GM12878 (cell line): ENCODE results near the gene ZBTB9. TPM values are rescaled to one million over a fixed set of nuclear protein-coding genes. Genes with fewer than 3 reads are reported as not detected.

Experiments
- BCLAF1 ChIP-seq: fragments of 450-650 bp; IDR thresholded peaks from 2 replicates; pipeline ENCODE4 v1.6.1; 2017; ENCODE audit warnings: antibody characterized with exemption, mild to moderate bottlenecking, moderate library complexity
- BRCA1 ChIP-seq: IDR thresholded peaks from 2 replicates; pipeline ENCODE4 v1.6.1; 2011; ENCODE audit warnings: low read depth, low read length, improper control_type of control experiment
- CBFB ChIP-seq: IDR thresholded peaks from 2 replicates; pipeline ENCODE4 v1.6.1; 2016; ENCODE audit warnings: antibody characterized with exemption, low read depth
- CHD2 ChIP-seq: IDR thresholded peaks from 2 replicates; pipeline ENCODE4 v1.6.1; 2011; ENCODE audit warnings: low read depth, low read length, improper control_type of control experiment, borderline replicate concordance
- DPF2 ChIP-seq: fragments of 450-650 bp; IDR thresholded peaks from 2 replicates; pipeline ENCODE4 v1.6.1; 2017; ENCODE audit warnings: mild to moderate bottlenecking
- FOXK2 ChIP-seq: fragments of 450-650 bp; IDR thresholded peaks from 2 replicates; pipeline ENCODE4 v1.6.1; 2017; ENCODE audit warnings: mild to moderate bottlenecking, moderate library complexity
- HCFC1 ChIP-seq: fragments of 150-350 bp; IDR thresholded peaks from 2 replicates; pipeline ENCODE4 v1.6.1; 2014; ENCODE audit warnings: low read length
- IRF3 ChIP-seq: fragments of 450-650 bp; IDR thresholded peaks from 2 replicates; pipeline ENCODE4 v1.6.1; 2014; ENCODE audit warnings: mild to moderate bottlenecking
- LARP7 ChIP-seq: fragments of 450-650 bp; IDR thresholded peaks from 2 replicates; pipeline ENCODE4 v1.6.1; 2017; ENCODE audit warnings: mild to moderate bottlenecking
- MXI1 ChIP-seq: fragments of 150-350 bp; IDR thresholded peaks from 2 replicates; pipeline ENCODE4 v1.6.1; 2011; ENCODE audit warnings: low read depth, mild to moderate bottlenecking, inconsistent platforms, low read length, improper control_type of control experiment
- NFYA ChIP-seq: IDR thresholded peaks from 2 replicates; pipeline ENCODE4 v1.6.1; 2011; ENCODE audit warnings: low read depth, mild to moderate bottlenecking, low read length, improper control_type of control experiment, borderline replicate concordance
- RBBP5 ChIP-seq: fragments of 200-600 bp; sonication (generic); conservative IDR thresholded peaks from 2 replicates; pipeline ENCODE4 v1.6.1; 2016
- RFX5 ChIP-seq: IDR thresholded peaks from 2 replicates; pipeline ENCODE4 v1.6.1; 2011; ENCODE audit warnings: low read depth, low read length, improper control_type of control experiment
- SMAD1 ChIP-seq: fragments of 450-650 bp; IDR thresholded peaks from 2 replicates; pipeline ENCODE4 v1.6.1; 2018; ENCODE audit warnings: mild to moderate bottlenecking, low read depth; ENCODE audit not compliant: partially characterized antibody
- SREBF1 ChIP-seq: IDR thresholded peaks from 2 replicates; pipeline ENCODE4 v1.6.1; 2012; ENCODE audit warnings: mild to moderate bottlenecking, low read length
- SRF ChIP-seq, 2 experiments: IDR thresholded peaks; 2 replicates each; pipeline ENCODE4 v1.6.1; 2011; ENCODE audit warnings: low read depth in 2 of 2, low read length in 2 of 2, mild to moderate bottlenecking in 1 of 2, moderate library complexity in 1 of 2
- STAT3 ChIP-seq: IDR thresholded peaks from 2 replicates; pipeline ENCODE4 v1.6.1; 2011; ENCODE audit warnings: low read depth, low read length, improper control_type of control experiment
- SUZ12 ChIP-seq: fragments of 200-600 bp; sonication (generic); IDR thresholded peaks from one replicate; pipeline ENCODE4 v1.6.1; 2018; ENCODE audit warnings: antibody characterized with exemption, mild to moderate bottlenecking; ENCODE audit not compliant: unreplicated experiment
- TBL1XR1 ChIP-seq: IDR thresholded peaks from 2 replicates; pipeline ENCODE4 v1.6.1; 2012; ENCODE audit warnings: low read depth, low read length, improper control_type of control experiment
- TCF7 ChIP-seq: IDR thresholded peaks from 2 replicates; pipeline ENCODE4 v1.6.1; 2014; ENCODE audit warnings: antibody characterized with exemption, borderline replicate concordance
- ZZZ3 ChIP-seq: IDR thresholded peaks from 2 replicates; pipeline ENCODE4 v1.6.1; 2011; ENCODE audit warnings: low read depth; ENCODE audit not compliant: control insufficient read depth, insufficient read length
- polyA plus RNA-seq, 11 experiments: library from polyadenylated mRNA; depleted of rRNA in 4 of 11; unstranded in 6 of 11; stranded (reverse) in 5 of 11; fragments of >200 nt; fragmentation: Nextera tagmentation in 4 of 11; fragmentation: Illumina TruSeq in 1 of 11; extraction: Ambion mirVana in 4 of 11; extraction: Trizol in 1 of 11; gene quantifications; 1 replicate in 1 of 11; 2 replicates in 10 of 11; pipeline versions ENCODE4 v1.2.1 to v1.2.3, GENCODE V29; 2011 to 2016; ENCODE audit warnings: inconsistent platforms in 2 of 11, missing spikeins in 2 of 11, low read depth in 1 of 11
- total RNA-seq, 4 experiments: library from RNA; depleted of rRNA in 3 of 4; stranded (reverse); fragments of >200 nt in 3 of 4; fragmentation: Illumina TruSeq in 1 of 4; extraction: Trizol in 1 of 4; gene quantifications; 2 replicates each; pipeline versions ENCODE4 v1.2.1 to v1.2.3, GENCODE V29; 2013 to 2021
- TF ChIP-seq, protein P1 (sequence below): IDR thresholded peaks from 2 replicates; pipeline ENCODE4 v1.6.1; 2012; ENCODE audit warnings: mild to moderate bottlenecking, low read depth, low read length

ZBTB9 gene
- total and polyA plus RNA-seq, 10 of the 15 experiments (the other 5 are each of a cell fraction or from before 2014, with no cell fraction given), result 1.5 to 12.7 (median 6.9) TPM

DNA sequence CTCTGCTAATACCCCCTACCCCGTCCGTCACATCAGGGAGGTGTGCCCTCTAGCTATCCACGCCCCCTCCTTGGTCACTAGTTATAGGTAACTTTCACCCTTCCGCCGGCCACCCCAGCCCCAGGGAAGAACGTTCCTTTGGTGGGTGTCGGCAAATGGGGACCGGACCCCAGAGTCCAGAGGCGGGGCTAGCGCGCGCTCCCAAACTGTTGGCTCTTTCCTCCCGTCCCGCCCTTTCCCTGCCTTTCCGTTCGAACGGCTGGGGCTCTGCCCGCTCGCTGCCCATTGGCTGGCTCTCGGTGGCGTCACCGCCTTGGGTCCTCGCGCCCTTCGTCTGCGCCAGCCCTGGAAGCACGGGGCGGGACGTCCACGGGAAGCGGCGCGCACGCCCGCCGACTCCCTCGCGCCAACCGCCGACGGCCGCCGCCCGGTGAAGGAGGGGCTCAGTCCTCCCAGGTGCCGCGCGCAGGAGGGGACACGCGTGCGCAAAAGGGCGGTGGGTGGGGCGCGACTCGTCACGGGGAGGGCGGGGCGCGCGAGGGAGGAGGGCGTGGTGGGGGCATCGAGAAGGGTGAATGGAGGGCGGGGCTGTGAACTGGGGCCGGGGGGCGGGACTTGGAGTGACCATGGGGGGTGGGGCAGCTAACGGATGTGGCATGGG, 44.2 kb upstream of the ZBTB9 start (continued):
- TF ChIP-seq IRF3, result peak; percentile 71; the same call in 1 of the 2 replicates
- no peak for TF ChIP-seq ZZZ3
- peak; percentile 87 for TF ChIP-seq CHD2
- TF ChIP-seq BRCA1, result no peak
- TF ChIP-seq LARP7, result no peak; the same call in 1 of the 2 replicates
- peak; percentile 81 for TF ChIP-seq MXI1
- TF ChIP-seq SUZ12, result no peak
- TF ChIP-seq TBL1XR1, result no peak
- TF ChIP-seq, protein P1, sequence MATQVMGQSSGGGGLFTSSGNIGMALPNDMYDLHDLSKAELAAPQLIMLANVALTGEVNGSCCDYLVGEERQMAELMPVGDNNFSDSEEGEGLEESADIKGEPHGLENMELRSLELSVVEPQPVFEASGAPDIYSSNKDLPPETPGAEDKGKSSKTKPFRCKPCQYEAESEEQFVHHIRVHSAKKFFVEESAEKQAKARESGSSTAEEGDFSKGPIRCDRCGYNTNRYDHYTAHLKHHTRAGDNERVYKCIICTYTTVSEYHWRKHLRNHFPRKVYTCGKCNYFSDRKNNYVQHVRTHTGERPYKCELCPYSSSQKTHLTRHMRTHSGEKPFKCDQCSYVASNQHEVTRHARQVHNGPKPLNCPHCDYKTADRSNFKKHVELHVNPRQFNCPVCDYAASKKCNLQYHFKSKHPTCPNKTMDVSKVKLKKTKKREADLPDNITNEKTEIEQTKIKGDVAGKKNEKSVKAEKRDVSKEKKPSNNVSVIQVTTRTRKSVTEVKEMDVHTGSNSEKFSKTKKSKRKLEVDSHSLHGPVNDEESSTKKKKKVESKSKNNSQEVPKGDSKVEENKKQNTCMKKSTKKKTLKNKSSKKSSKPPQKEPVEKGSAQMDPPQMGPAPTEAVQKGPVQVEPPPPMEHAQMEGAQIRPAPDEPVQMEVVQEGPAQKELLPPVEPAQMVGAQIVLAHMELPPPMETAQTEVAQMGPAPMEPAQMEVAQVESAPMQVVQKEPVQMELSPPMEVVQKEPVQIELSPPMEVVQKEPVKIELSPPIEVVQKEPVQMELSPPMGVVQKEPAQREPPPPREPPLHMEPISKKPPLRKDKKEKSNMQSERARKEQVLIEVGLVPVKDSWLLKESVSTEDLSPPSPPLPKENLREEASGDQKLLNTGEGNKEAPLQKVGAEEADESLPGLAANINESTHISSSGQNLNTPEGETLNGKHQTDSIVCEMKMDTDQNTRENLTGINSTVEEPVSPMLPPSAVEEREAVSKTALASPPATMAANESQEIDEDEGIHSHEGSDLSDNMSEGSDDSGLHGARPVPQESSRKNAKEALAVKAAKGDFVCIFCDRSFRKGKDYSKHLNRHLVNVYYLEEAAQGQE, result no peak
- no peak for TF ChIP-seq TCF7
- peak; percentile 77; the same call in 1 of the 2 replicates for TF ChIP-seq RFX5
- peak; percentile 18; the same call in 1 of the 2 replicates for TF ChIP-seq DPF2
- TF ChIP-seq STAT3, result no peak
- no peak for TF ChIP-seq RBBP5
- no peak for TF ChIP-seq FOXK2
- no peak for TF ChIP-seq BCLAF1
- no peak for TF ChIP-seq SMAD1
- no peak for TF ChIP-seq NFYA
- TF ChIP-seq HCFC1, result no peak
- TF ChIP-seq SREBF1, result no peak
- TF ChIP-seq CBFB, result no peak
- TF ChIP-seq SRF (IDR thresholded peaks at IDR 0.05; ENCODE audit: low read depth in 2 of 2, low read length in 2 of 2), result no peak
